Vagina (tissue), 2 donors: ENCODE results near the gene PLAAT4.

Experiments used
- CTCF ChIP-seq, 3 experiments: fragments of 450-650 bp in 2 of 3; fragments of 200-600 bp in 1 of 3; sonication (generic) in 1 of 3; IDR thresholded peaks; one replicate each; pipeline ENCODE4 v1.5.1; 2017 to 2019; ENCODE audit warnings: antibody characterized with exemption in 3 of 3, mild to moderate bottlenecking in 2 of 3, moderate library complexity in 2 of 3
- POLR2A ChIP-seq, 2 donors: fragments of 450-650 bp; IDR thresholded peaks; one replicate each; pipeline ENCODE4 v1.6.1; 2017; ENCODE audit warnings: antibody characterized with exemption in 2 of 2, mild to moderate bottlenecking in 2 of 2, moderate library complexity in 2 of 2
- POLR2AphosphoS5 ChIP-seq, 2 donors: sonication (generic); formaldehyde crosslinking; IDR thresholded peaks; one replicate each; pipeline ENCODE4 v1.9.0; 2017; ENCODE audit warnings: antibody characterized with exemption in 2 of 2, mild to moderate bottlenecking in 2 of 2, low read depth in 1 of 2; ENCODE audit not compliant: insufficient read depth in 1 of 2

GRCh38 chr11:63586451-63587166 is 50.0 kb downstream of the PLAAT4 start:
- no peak for TF ChIP-seq POLR2A (IDR thresholded peaks at IDR 0.05)
- TF ChIP-seq CTCF (IDR thresholded peaks at IDR 0.05): no peak
- TF ChIP-seq POLR2AphosphoS5 (IDR thresholded peaks at IDR 0.05; ENCODE audit: insufficient read depth in 1 of 2, low read depth in 1 of 2): no peak
